ENCODE data around the gene EIF2AK3.

DNA sequence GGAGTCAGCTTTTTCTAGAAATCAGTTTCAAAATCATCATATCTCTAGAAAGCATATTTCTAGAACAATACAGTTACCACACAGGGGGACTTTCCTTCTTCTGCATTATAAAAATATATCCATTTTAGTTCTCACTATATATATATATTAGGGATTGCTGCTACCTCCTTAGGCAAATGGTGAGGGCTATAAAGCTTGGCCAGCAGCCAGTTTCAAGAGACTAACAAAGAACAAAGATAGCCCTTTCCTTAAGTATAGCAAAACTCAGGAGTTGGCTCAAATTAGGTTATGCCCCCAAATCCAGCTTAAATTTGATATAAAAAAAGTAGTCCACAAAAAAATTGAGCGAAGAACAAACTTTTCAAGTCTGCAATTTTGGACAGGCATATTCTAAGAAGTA is 70.0 kb downstream of the EIF2AK3 start:
- TF ChIP-seq CTCF (IDR thresholded peaks at IDR 0.05) (no peak), ZFX (IDR thresholded peaks at IDR 0.05; ENCODE audit: borderline replicate concordance) (no peak)
